ENCODE data around the gene HERPUD1. TPM values are rescaled to one million over a fixed set of nuclear protein-coding genes. Genes with fewer than 3 reads are reported as not detected.

Gene HERPUD1
- total RNA-seq, 1 donor from 2014 or later, result 16.1 TPM

DNA sequence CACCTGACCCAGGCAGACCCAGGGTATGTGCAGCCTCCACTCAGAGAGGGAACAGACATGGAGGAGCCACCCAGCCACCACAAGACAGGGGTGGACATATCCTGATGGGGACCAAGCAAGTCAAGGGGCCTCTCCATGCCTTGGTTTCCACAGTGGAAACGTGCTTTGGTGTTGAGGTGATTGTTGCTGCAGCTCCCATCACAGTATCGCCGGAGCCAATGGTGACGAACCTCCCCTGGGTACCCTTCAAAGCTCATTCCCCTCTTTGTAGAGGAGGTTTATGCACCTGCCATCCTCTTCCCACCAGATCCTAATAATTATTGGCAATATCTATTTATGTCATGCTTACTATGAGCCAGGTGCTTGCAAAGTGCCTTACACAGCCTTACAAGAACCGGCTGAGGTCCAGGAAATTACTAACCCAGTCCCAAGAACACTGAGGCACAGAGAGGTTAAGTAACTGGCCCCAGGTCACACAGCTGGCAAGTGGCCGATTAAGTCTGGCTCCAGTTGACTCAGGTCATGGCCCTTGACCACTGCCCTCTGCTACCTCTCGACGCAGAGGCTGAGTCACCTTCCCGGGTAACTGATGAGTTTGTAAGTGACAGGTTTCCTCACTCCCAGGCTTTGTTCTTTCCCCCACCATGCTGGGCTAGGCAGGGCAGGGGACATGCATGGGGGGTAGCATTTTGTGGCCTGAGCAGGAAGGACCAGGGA is 46.3 kb upstream of the HERPUD1 start:
- no peaks in the 10 kb centered on the region for H3K4me1 Mint-ChIP-seq

DNA sequence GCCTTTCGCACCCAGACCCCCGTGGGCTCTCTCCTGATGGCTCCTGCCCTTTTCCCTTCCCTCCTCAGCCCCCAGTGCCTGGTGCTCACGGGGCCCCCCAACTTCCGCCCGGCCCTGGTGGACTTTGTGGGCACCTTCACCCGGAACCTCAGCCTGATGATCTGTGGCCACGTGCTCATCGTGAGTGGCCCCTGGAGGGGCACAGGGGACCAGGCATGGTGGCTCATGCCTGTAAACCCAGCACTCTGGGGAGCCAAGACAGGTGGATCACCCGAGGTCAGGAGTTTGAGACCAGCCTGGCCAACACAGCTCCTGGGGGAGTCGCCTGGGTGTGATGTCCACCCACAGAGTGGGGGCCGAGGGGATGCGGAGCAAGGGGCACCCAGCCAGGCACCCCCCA is 45.6 kb upstream of the HERPUD1 start:
- no peak overlapping the region for H3K4me3 Mint-ChIP-seq
- no peaks in the 10 kb centered on the region for H3K79me2 ChIP-seq (ENCODE audit: low read depth)
- no peak overlapping the region for H3K27ac Mint-ChIP-seq
- H4K20me1 ChIP-seq (ENCODE audit: low read depth), result no peaks in the 10 kb centered on the region
- peaks cover 2% of the 10 kb centered on the region for H3K36me3 Mint-ChIP-seq
- H3K4me1 Mint-ChIP-seq, result no peaks in the 10 kb centered on the region
- no peaks in the 10 kb centered on the region for H3F3A ChIP-seq (ENCODE audit: low read depth)
- peaks cover 11% of the 10 kb centered on the region for H3K9me3 Mint-ChIP-seq
- H3K9me3 ChIP-seq (ENCODE audit: low read depth), result no peaks in the 10 kb centered on the region
- TF ChIP-seq EZH2 (IDR thresholded peaks at IDR 0.05) (no peak), EZH2phosphoT487 (IDR thresholded peaks at IDR 0.05) (no peak)
- TF ChIP-seq, protein P1, sequence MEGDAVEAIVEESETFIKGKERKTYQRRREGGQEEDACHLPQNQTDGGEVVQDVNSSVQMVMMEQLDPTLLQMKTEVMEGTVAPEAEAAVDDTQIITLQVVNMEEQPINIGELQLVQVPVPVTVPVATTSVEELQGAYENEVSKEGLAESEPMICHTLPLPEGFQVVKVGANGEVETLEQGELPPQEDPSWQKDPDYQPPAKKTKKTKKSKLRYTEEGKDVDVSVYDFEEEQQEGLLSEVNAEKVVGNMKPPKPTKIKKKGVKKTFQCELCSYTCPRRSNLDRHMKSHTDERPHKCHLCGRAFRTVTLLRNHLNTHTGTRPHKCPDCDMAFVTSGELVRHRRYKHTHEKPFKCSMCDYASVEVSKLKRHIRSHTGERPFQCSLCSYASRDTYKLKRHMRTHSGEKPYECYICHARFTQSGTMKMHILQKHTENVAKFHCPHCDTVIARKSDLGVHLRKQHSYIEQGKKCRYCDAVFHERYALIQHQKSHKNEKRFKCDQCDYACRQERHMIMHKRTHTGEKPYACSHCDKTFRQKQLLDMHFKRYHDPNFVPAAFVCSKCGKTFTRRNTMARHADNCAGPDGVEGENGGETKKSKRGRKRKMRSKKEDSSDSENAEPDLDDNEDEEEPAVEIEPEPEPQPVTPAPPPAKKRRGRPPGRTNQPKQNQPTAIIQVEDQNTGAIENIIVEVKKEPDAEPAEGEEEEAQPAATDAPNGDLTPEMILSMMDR (IDR thresholded peaks at IDR 0.05), result no peak
- no peak overlapping the region for H3K4me3 ChIP-seq
- no peak overlapping the region for H3K9ac ChIP-seq
- peaks cover 10% of the 10 kb centered on the region for H3K27me3 Mint-ChIP-seq (ENCODE audit: insufficient read depth, low read depth)
- no peak overlapping the region for H2AFZ ChIP-seq (replicated peaks)
- no peaks in the 10 kb centered on the region for H3K4me1 ChIP-seq
- no peaks in the 10 kb centered on the region for H3K36me3 ChIP-seq
- H3K27ac ChIP-seq, result no peak overlapping the region
- no peak overlapping the region for H3K4me2 ChIP-seq
- DNase-seq (ENCODE audit: low spot score), result no peak
- H3K27me3 ChIP-seq, result no peaks in the 10 kb centered on the region

More for the DNA sequence above, 46.3 kb upstream of the HERPUD1 start:
- H3K4me2 ChIP-seq, result no peak overlapping the region
- H3K4me1 ChIP-seq, result no peaks in the 10 kb centered on the region
- Mint-ChIP-seq H3K27ac (no peak overlapping the region), H3K36me3 (peaks cover 2% of the 10 kb centered on the region), H3K4me3 (no peak overlapping the region), H3K9me3 (peaks cover 11% of the 10 kb centered on the region), H3K27me3 (ENCODE audit: insufficient read depth, low read depth) (peaks cover 10% of the 10 kb centered on the region)
- H3K79me2 ChIP-seq (ENCODE audit: low read depth), result no peaks in the 10 kb centered on the region
- H3K27me3 ChIP-seq, result no peaks in the 10 kb centered on the region
- no peak overlapping the region for H3K9ac ChIP-seq
- TF ChIP-seq EZH2 (IDR thresholded peaks at IDR 0.05), result no peak
- no peak overlapping the region for H3K4me3 ChIP-seq
- no peaks in the 10 kb centered on the region for H3F3A ChIP-seq (ENCODE audit: low read depth)
- no peak for DNase-seq (ENCODE audit: low spot score)
- H3K36me3 ChIP-seq, result no peaks in the 10 kb centered on the region
- H4K20me1 ChIP-seq (ENCODE audit: low read depth), result no peaks in the 10 kb centered on the region
- H2AFZ ChIP-seq (replicated peaks), result no peak overlapping the region
- no peaks in the 10 kb centered on the region for H3K9me3 ChIP-seq (ENCODE audit: low read depth)
- no peak overlapping the region for H3K27ac ChIP-seq

DNA sequence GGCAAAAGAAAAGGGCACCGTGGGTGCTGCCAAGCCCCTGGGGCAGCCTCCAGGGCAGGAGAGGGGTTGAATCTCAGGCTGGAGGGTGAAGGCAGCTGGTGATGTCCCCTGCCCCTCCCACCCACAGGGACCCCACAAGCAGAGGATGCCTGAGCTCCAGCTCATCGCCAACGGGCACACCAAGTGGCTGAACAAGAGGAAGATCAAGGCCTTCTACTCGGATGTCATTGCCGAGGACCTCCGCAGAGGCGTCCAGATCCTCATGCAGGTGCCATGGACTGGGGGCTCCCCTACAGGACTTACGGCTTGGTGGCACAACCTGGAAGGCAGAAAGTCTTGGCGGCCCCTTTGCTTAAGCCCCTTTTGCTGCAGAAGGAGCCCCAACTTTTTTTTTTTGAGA is 45.1 kb upstream of the HERPUD1 start:
- Histone ChIP-seq H3F3A (ENCODE audit: low read depth) (no peaks in the 10 kb centered on the region), H3K36me3 (no peaks in the 10 kb centered on the region), H3K4me2 (no peak overlapping the region), H4K20me1 (ENCODE audit: low read depth) (no peaks in the 10 kb centered on the region), H3K27me3 (no peaks in the 10 kb centered on the region), H3K9ac (no peak overlapping the region), H3K79me2 (ENCODE audit: low read depth) (no peaks in the 10 kb centered on the region), H3K27ac (no peak overlapping the region), H3K9me3 (ENCODE audit: low read depth) (no peaks in the 10 kb centered on the region), H3K4me1 (no peaks in the 10 kb centered on the region), H2AFZ (replicated peaks) (no peak overlapping the region), H3K4me3 (no peak overlapping the region)
- peaks cover 10% of the 10 kb centered on the region for H3K27me3 Mint-ChIP-seq (ENCODE audit: insufficient read depth, low read depth)
- TF ChIP-seq EZH2phosphoT487 (IDR thresholded peaks at IDR 0.05) (no peak), EZH2 (IDR thresholded peaks at IDR 0.05) (no peak)
- TF ChIP-seq, protein P1 (IDR thresholded peaks at IDR 0.05), result no peak
- no peak overlapping the region for H3K4me3 Mint-ChIP-seq
- H3K9me3 Mint-ChIP-seq, result peaks cover 11% of the 10 kb centered on the region
- no peaks in the 10 kb centered on the region for H3K4me1 Mint-ChIP-seq
- no peak overlapping the region for H3K27ac Mint-ChIP-seq
- no peak for DNase-seq (ENCODE audit: low spot score)
- peaks cover 2% of the 10 kb centered on the region for H3K36me3 Mint-ChIP-seq

DNA sequence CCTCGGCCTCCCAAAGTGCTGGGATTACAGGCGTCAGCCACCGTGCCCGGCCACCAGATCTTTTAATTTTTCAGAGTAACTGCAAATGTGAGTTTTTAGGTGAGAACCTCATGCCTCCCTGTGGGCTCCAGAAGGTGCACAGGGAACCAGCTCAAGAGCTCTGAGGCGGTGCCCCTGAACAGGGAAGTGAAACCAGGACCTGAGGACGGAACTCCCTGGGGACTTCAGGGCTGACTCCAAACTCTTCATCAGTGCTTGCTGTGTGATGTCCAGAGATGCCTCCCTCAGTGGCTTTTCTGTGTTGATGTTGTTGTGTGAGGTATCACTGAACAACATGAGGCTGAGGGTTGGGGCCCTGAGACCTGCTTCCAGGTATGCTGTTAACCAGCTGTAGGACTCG is 43.1 kb upstream of the HERPUD1 start:
- no peaks in the 10 kb centered on the region for H3K4me1 Mint-ChIP-seq
- Histone ChIP-seq H3K27me3 (no peaks in the 10 kb centered on the region), H3F3A (ENCODE audit: low read depth) (no peaks in the 10 kb centered on the region), H3K9ac (no peak overlapping the region), H2AFZ (replicated peaks) (no peak overlapping the region), H3K4me1 (no peaks in the 10 kb centered on the region), H3K79me2 (ENCODE audit: low read depth) (no peaks in the 10 kb centered on the region), H3K4me3 (no peak overlapping the region), H4K20me1 (ENCODE audit: low read depth) (no peaks in the 10 kb centered on the region), H3K4me2 (no peak overlapping the region), H3K9me3 (ENCODE audit: low read depth) (no peaks in the 10 kb centered on the region), H3K27ac (no peak overlapping the region), H3K36me3 (no peaks in the 10 kb centered on the region)
- peaks cover 13% of the 10 kb centered on the region for H3K27me3 Mint-ChIP-seq (ENCODE audit: insufficient read depth, low read depth)
- TF ChIP-seq, protein P1 (IDR thresholded peaks at IDR 0.05), result no peak
- TF ChIP-seq EZH2 (IDR thresholded peaks at IDR 0.05) (no peak), EZH2phosphoT487 (IDR thresholded peaks at IDR 0.05) (no peak)
- DNase-seq (ENCODE audit: low spot score), result no peak
- H3K27ac Mint-ChIP-seq, result no peak overlapping the region
- no peak overlapping the region for H3K4me3 Mint-ChIP-seq
- peaks cover 2% of the 10 kb centered on the region for H3K36me3 Mint-ChIP-seq
- peaks cover 11% of the 10 kb centered on the region for H3K9me3 Mint-ChIP-seq

Data from neural progenitor cell (in vitro differentiated cells).